Upper lobe of right lung (tissue), 1 donor: Measurements from ENCODE around the gene DACH1. TPM values are rescaled to one million over a fixed set of nuclear protein-coding genes. Genes with fewer than 3 reads are reported as not detected.

Source experiments
- ATAC-seq: fragments of 200-7000 bp; cut with Tn5 transposase; one replicate; pipeline ENCODE4 v1.9.1; 2020; ENCODE audit warnings: mild to moderate bottlenecking, moderate library complexity
- DNase-seq: peaks from one replicate; pipeline ENCODE4 v3.0.0-alpha.2; 2020
- H3K27ac ChIP-seq: fragments of 200-600 bp; one replicate; pipeline ENCODE4 v1.8.0; 2022
- H3K27me3 ChIP-seq: fragments of 200-600 bp; one replicate; pipeline ENCODE4 v1.8.0; 2022; ENCODE audit warnings: mild to moderate bottlenecking
- H3K36me3 ChIP-seq: fragments of 200-600 bp; one replicate; pipeline ENCODE4 v1.8.0; 2022
- H3K4me1 ChIP-seq: fragments of 200-600 bp; one replicate; pipeline ENCODE4 v1.8.0; 2022
- H3K4me3 ChIP-seq: fragments of 200-600 bp; one replicate; pipeline ENCODE4 v1.8.0; 2022; ENCODE audit warnings: mild to moderate bottlenecking
- H3K9me3 ChIP-seq: fragments of 200-600 bp; one replicate; pipeline ENCODE4 v1.8.0; 2022
- intact Hi-C: fragments of 100-400 bp; cut with DNase I; formaldehyde crosslinking; loops from one replicate; pipeline ENCODE4 v1.11.0; 2022
- total RNA-seq: library from RNA; stranded (reverse); fragmentation: NEBNext Ultra II Directional; extraction: Animal tissue kit (Norgen Biotek cat#: 25700); gene quantifications from one replicate; pipeline ENCODE4 v1.2.1, GENCODE V29; 2021
- TF ChIP-seq, protein P1 (sequence below): fragments of 200-600 bp; IDR thresholded peaks from one replicate; pipeline ENCODE4 v1.8.0; 2022; ENCODE audit warnings: antibody characterized with exemption
- donor health status: DM: no; HTN: yes; CAD: no; lungs with severe emphysema.

The DACH1 gene
- total RNA-seq, 1 donor from 2014 or later: 11.5 TPM

DNA sequence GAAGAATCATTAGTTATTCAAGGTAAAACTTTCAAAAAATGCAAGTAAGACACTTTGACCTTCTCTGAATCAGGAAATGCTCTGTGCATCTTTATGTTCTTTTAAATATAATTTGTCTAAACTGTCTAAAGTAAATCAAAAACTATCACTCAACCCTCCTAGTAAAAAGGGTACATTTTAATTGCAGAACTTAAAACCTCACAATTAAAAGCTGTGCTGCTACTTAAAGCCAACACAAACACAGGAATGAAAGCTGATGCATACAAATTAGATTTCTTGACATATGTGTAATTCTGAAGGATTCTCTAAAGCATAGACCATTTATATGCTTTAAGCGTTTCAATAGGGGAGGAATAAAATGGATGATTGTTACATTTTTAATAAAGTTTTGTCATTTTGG, 58.3 kb downstream of the DACH1 start:
- Histone ChIP-seq H3K36me3 (no peaks in the 10 kb centered on the region), H3K27ac (no peak overlapping the region), H3K4me1 (no peaks in the 10 kb centered on the region), H3K27me3 (no peaks in the 10 kb centered on the region), H3K9me3 (no peaks in the 10 kb centered on the region), H3K4me3 (no peak overlapping the region)
- DNase-seq (no peak), ATAC-seq (no peak)
- TF ChIP-seq, protein P1, sequence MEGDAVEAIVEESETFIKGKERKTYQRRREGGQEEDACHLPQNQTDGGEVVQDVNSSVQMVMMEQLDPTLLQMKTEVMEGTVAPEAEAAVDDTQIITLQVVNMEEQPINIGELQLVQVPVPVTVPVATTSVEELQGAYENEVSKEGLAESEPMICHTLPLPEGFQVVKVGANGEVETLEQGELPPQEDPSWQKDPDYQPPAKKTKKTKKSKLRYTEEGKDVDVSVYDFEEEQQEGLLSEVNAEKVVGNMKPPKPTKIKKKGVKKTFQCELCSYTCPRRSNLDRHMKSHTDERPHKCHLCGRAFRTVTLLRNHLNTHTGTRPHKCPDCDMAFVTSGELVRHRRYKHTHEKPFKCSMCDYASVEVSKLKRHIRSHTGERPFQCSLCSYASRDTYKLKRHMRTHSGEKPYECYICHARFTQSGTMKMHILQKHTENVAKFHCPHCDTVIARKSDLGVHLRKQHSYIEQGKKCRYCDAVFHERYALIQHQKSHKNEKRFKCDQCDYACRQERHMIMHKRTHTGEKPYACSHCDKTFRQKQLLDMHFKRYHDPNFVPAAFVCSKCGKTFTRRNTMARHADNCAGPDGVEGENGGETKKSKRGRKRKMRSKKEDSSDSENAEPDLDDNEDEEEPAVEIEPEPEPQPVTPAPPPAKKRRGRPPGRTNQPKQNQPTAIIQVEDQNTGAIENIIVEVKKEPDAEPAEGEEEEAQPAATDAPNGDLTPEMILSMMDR: no peak
- intact Hi-C loops: no loop called here

- TF ChIP-seq, protein P1: no peak
- no peak for ATAC-seq
- no peaks in the 10 kb centered on the region for H3K9me3 ChIP-seq
- H3K4me3 ChIP-seq: no peak overlapping the region
- H3K27ac ChIP-seq: no peak overlapping the region
- H3K4me1 ChIP-seq: no peaks in the 10 kb centered on the region
- intact Hi-C loops: no loop called here
- H3K27me3 ChIP-seq: no peaks in the 10 kb centered on the region
- DNase-seq: no peak
- no peaks in the 10 kb centered on the region for H3K36me3 ChIP-seq
Observed at GRCh38 chr13:71806886-71807285, 60.1 kb downstream of the DACH1 start.

GRCh38 chr13:71803066-71803465, 63.9 kb downstream of the DACH1 start:
- no peaks in the 10 kb centered on the region for H3K4me1 ChIP-seq
- H3K27ac ChIP-seq: no peak overlapping the region
- H3K9me3 ChIP-seq: no peaks in the 10 kb centered on the region
- intact Hi-C loops: no loop called here
- no peaks in the 10 kb centered on the region for H3K36me3 ChIP-seq
- no peak overlapping the region for H3K4me3 ChIP-seq
- DNase-seq: no peak
- no peak for ATAC-seq
- TF ChIP-seq, protein P1: no peak
- no peaks in the 10 kb centered on the region for H3K27me3 ChIP-seq

- Histone ChIP-seq H3K9me3 (no peaks in the 10 kb centered on the region), H3K27me3 (no peaks in the 10 kb centered on the region), H3K4me3 (no peak overlapping the region), H3K36me3 (no peaks in the 10 kb centered on the region), H3K27ac (no peak overlapping the region), H3K4me1 (no peaks in the 10 kb centered on the region)
- TF ChIP-seq, protein P1: no peak
- no peak for DNase-seq
- intact Hi-C loops: no loop called here
- ATAC-seq: no peak
Observed at GRCh38 chr13:71801781-71802180, 65.2 kb downstream of the DACH1 start.

DNA sequence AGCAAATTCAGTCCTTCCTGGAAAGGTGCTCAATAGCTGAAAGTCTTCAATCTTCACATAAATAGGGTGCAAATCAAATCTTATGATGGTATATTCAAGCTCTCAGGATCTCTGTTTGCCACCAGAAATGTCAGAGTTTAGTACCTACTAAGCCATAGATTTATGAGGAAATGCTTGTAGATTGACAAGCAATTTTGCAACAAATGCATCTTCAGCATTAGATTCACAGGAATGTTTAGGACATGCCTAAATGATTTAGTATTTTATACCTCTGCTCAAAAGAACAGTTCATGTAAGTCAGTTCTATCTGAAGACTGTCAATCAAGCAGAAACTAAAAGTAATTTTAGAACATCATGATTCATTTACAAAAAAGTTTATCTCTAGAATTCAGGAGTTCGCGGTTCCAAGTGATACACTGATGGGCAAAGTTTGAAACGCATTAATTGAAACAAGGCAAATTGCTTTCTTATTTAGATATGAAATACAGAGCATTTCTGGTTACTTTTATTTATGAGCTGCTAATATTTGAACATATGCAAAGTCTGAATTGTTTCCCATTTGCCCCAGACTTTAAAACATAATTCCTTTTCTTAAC, 65.7 kb downstream of the DACH1 start:
- Histone ChIP-seq H3K9me3 (no peaks in the 10 kb centered on the region), H3K27ac (no peak overlapping the region)
- ATAC-seq: no peak

More for the DNA sequence above, 65.7 kb downstream of the DACH1 start:
- DNase-seq: no peak
- intact Hi-C loops: no loop called here
- TF ChIP-seq, protein P1: no peak
- Histone ChIP-seq H3K36me3 (no peaks in the 10 kb centered on the region), H3K27me3 (no peaks in the 10 kb centered on the region), H3K4me3 (no peak overlapping the region), H3K4me1 (no peaks in the 10 kb centered on the region)
